PC-3 (cell line): Measurements from ENCODE around the gene CNTN4. TPM values are rescaled to one million over a fixed set of nuclear protein-coding genes. Genes with fewer than 3 reads are reported as not detected.

Source experiments
- ATAC-seq: fragments of 200-7000 bp; cut with Tn5 transposase; 2 replicates; pipeline ENCODE4 v1.9.1; 2020; ENCODE audit warnings: mild to moderate bottlenecking, moderate library complexity
- BruUV-seq: library from RNA; stranded (reverse); fragments of 400-500 nt; replicated peaks from 2 replicates; lab custom pipeline; 2021; lab: Mats Ljungman, UMichigan
- CTCF ChIA-PET: fragments of 300-600 bp; sonication (Branson Sonifier 250); formaldehyde crosslinking; loops from one replicate; lab custom pipeline; 2022; ENCODE audit warnings: antibody characterized with exemption; lab: Charles Lee
- POLR2A ChIA-PET: fragments of 300-600 bp; sonication (Branson Sonifier 250); formaldehyde crosslinking; loops from one replicate; lab custom pipeline; 2022; ENCODE audit warnings: antibody characterized with exemption; ENCODE audit not compliant: unreplicated experiment; lab: Charles Lee
- DNase-seq: peaks from one replicate; pipeline ENCODE4 v3.0.0-alpha.2; 2015
- H2AFZ ChIP-seq: fragments of 300-600 bp; sonication (generic); 2 replicates; pipeline ENCODE4 v1.6.0; 2016; ENCODE audit warnings: antibody characterized with exemption, low read length
- H3F3A ChIP-seq: fragments of 300-600 bp; sonication (generic); one replicate; pipeline ENCODE4 v1.6.0; 2017; ENCODE audit warnings: antibody characterized with exemption, low read length, control low read depth, mild to moderate bottlenecking; ENCODE audit not compliant: unreplicated experiment
- H3K27ac ChIP-seq: fragments of 300-600 bp; sonication (generic); 2 replicates; pipeline ENCODE4 v1.5.1; 2016; ENCODE audit warnings: mild to moderate bottlenecking, low read length
- H3K27me3 ChIP-seq: fragments of 300-600 bp; sonication (generic); 2 replicates; pipeline ENCODE4 v1.6.1; 2016; ENCODE audit warnings: low read length, mixed read lengths
- H3K36me3 ChIP-seq: fragments of 300-600 bp; sonication (generic); 2 replicates; pipeline ENCODE4 v1.6.1; 2016; ENCODE audit warnings: low read depth, mixed run types, low read length, mixed read lengths
- H3K4me1 ChIP-seq: fragments of 300-600 bp; sonication (generic); 2 replicates; pipeline ENCODE4 v1.5.1; 2016; ENCODE audit warnings: low read length; ENCODE audit not compliant: insufficient read depth
- H3K4me2 ChIP-seq: fragments of 300-600 bp; sonication (generic); 2 replicates; pipeline ENCODE4 v1.6.0; 2016; ENCODE audit warnings: low read length
- H3K4me3 ChIP-seq: fragments of 300-600 bp; sonication (generic); 2 replicates; pipeline ENCODE4 v1.5.1; 2016; ENCODE audit warnings: mild to moderate bottlenecking, low read length, mixed read lengths
- H3K79me2 ChIP-seq: fragments of 300-600 bp; sonication (generic); 2 replicates; pipeline ENCODE4 v1.6.1; 2017; ENCODE audit warnings: low read length, mixed read lengths
- H3K9ac ChIP-seq: fragments of 300-600 bp; sonication (generic); 2 replicates; pipeline ENCODE4 v1.6.0; 2016; ENCODE audit warnings: mild to moderate bottlenecking, low read length
- H3K9me2 ChIP-seq: fragments of 300-600 bp; sonication (generic); replicated peaks from 2 replicates; pipeline ENCODE4 v1.6.1; 2016; ENCODE audit warnings: mixed run types, low read length, mixed read lengths
- H3K9me3 ChIP-seq: fragments of 300-600 bp; sonication (generic); 2 replicates; pipeline ENCODE4 v1.6.1; 2016; ENCODE audit warnings: low read length, mixed read lengths
- H4K20me1 ChIP-seq: fragments of 300-600 bp; sonication (generic); 2 replicates; pipeline ENCODE4 v1.6.1; 2016; ENCODE audit warnings: low read length, mixed read lengths
- CTCF ChIP-seq: fragments of 300-600 bp; sonication (generic); conservative IDR thresholded peaks from 2 replicates; pipeline ENCODE4 v1.5.1; 2017; ENCODE audit warnings: antibody characterized with exemption, low read depth, mild to moderate bottlenecking, low read length
- EZH2 ChIP-seq: fragments of 300-600 bp; sonication (generic); IDR thresholded peaks from one replicate; pipeline ENCODE4 v1.6.1; 2017; ENCODE audit warnings: antibody characterized with exemption, mild to moderate bottlenecking, low read length; ENCODE audit not compliant: unreplicated experiment
- EZH2phosphoT487 ChIP-seq: fragments of 300-600 bp; sonication (generic); IDR thresholded peaks from 2 replicates; pipeline ENCODE4 v1.6.1; 2018; ENCODE audit warnings: mild to moderate bottlenecking, antibody characterized with exemption, low read length, borderline replicate concordance
- intact Hi-C: fragments of 100-400 bp; cut with micrococcal nuclease; formaldehyde crosslinking; loops from 2 replicates; pipeline ENCODE4 v1.9.0; 2023
- total RNA-seq: library from RNA; depleted of rRNA; stranded (reverse); fragments of >200 nt; gene quantifications from 2 replicates; pipeline ENCODE4 v1.2.3, GENCODE V29; 2014

Gene CNTN4
- total RNA-seq, 1 experiment from 2014 or later = not detected

GRCh38 chr3:2837239-2837638, 738.6 kb downstream of the CNTN4 start:
- ChIA-PET POLR2A (no interaction called here), CTCF (no interaction called here)
- no peaks in the 10 kb centered on the region for H4K20me1 ChIP-seq
- no peaks in the 10 kb centered on the region for H3K27me3 ChIP-seq
- no peak overlapping the region for H2AFZ ChIP-seq
- no peak overlapping the region for H3K4me3 ChIP-seq
- H3K9me2 ChIP-seq = no peaks in the 10 kb centered on the region
- no peak overlapping the region for H3K9ac ChIP-seq
- no peak for DNase-seq
- BruUV-seq = no TSS peak
- no peaks in the 10 kb centered on the region for H3K4me1 ChIP-seq
- H3K9me3 ChIP-seq = peaks cover 18% of the 10 kb centered on the region; the same call in 1 of the 2 replicates
- TF ChIP-seq EZH2phosphoT487 = no peak
- TF ChIP-seq EZH2 = no peak
- TF ChIP-seq CTCF = no peak
- no peak overlapping the region for H3K27ac ChIP-seq
- H3K79me2 ChIP-seq = no peaks in the 10 kb centered on the region
- H3K4me2 ChIP-seq = no peak overlapping the region
- H3K36me3 ChIP-seq = no peaks in the 10 kb centered on the region
- no peaks in the 10 kb centered on the region for H3F3A ChIP-seq
- no peak for ATAC-seq
- intact Hi-C loops = no loop called here

GRCh38 chr3:2837910-2838309, 739.2 kb downstream of the CNTN4 start:
- H3K9me3 ChIP-seq = peaks cover 22% of the 10 kb centered on the region; the same call in 1 of the 2 replicates
- no peak overlapping the region for H3K4me3 ChIP-seq
- H4K20me1 ChIP-seq = no peaks in the 10 kb centered on the region
- BruUV-seq = no TSS peak
- CTCF ChIA-PET = no interaction called here
- no peak for ATAC-seq
- no peaks in the 10 kb centered on the region for H3K79me2 ChIP-seq
- no peaks in the 10 kb centered on the region for H3K9me2 ChIP-seq
- DNase-seq = no peak
- no peak overlapping the region for H3K27ac ChIP-seq
- H3K4me2 ChIP-seq = no peak overlapping the region
- no peak overlapping the region for H2AFZ ChIP-seq
- intact Hi-C loops = no loop called here
- no peaks in the 10 kb centered on the region for H3F3A ChIP-seq
- H3K4me1 ChIP-seq = no peaks in the 10 kb centered on the region
- H3K9ac ChIP-seq = no peak overlapping the region
- no peak for TF ChIP-seq EZH2phosphoT487
- no peak for TF ChIP-seq EZH2
- TF ChIP-seq CTCF = no peak
- H3K27me3 ChIP-seq = no peaks in the 10 kb centered on the region
- POLR2A ChIA-PET = no interaction called here
- no peaks in the 10 kb centered on the region for H3K36me3 ChIP-seq

- H3K9ac ChIP-seq = no peak overlapping the region
- H3K27me3 ChIP-seq = no peaks in the 10 kb centered on the region
- CTCF ChIA-PET = no interaction called here
- BruUV-seq = no TSS peak
- POLR2A ChIA-PET = no interaction called here
- DNase-seq (no peak), ATAC-seq (no peak)
- H3F3A ChIP-seq = no peaks in the 10 kb centered on the region
- no peaks in the 10 kb centered on the region for H3K79me2 ChIP-seq
- no peaks in the 10 kb centered on the region for H3K36me3 ChIP-seq
- H2AFZ ChIP-seq = no peak overlapping the region
- H3K4me3 ChIP-seq = no peak overlapping the region
- no peaks in the 10 kb centered on the region for H3K9me2 ChIP-seq
- H4K20me1 ChIP-seq = no peaks in the 10 kb centered on the region
- no peaks in the 10 kb centered on the region for H3K4me1 ChIP-seq
- no peak overlapping the region for H3K27ac ChIP-seq
- peaks cover 24% of the 10 kb centered on the region; the same call in 1 of the 2 replicates for H3K9me3 ChIP-seq
- intact Hi-C loops = no loop called here
- TF ChIP-seq CTCF (no peak), EZH2 (no peak), EZH2phosphoT487 (no peak)
- H3K4me2 ChIP-seq = no peak overlapping the region
These were observed 740.0 kb downstream of the CNTN4 start for GRCh38 chr3:2838546-2839157.
